Activated B cell treated with CpG ODN at 0.5 μM for 24 hours (primary cell): ENCODE results near the gene USP3. TPM values are rescaled to one million over a fixed set of nuclear protein-coding genes. Genes with fewer than 3 reads are reported as not detected.

Experiments
- ATAC-seq: fragments of 200-7000 bp; cut with Tn5 transposase; one replicate; pipeline ENCODE4 v1.10.0; 2021; ENCODE audit warnings: low read depth, mild to moderate bottlenecking, moderate library complexity
- CTCF ChIA-PET: fragments of 350-600 bp; sonication (Branson Sonifier 250); formaldehyde crosslinking; loops from one replicate; lab custom pipeline; 2021; ENCODE audit warnings: antibody characterized with exemption; lab: Charles Lee
- POLR2A ChIA-PET: fragments of 350-600 bp; sonication (Branson Sonifier 250); formaldehyde crosslinking; loops from one replicate; lab custom pipeline; 2021; ENCODE audit warnings: antibody characterized with exemption; lab: Charles Lee
- DNase-seq: peaks from one replicate; pipeline ENCODE4 v3.0.0; 2022
- H3K27ac Mint-ChIP-seq: one replicate; pipeline ENCODE4 v1.8.0; 2020; ENCODE audit warnings: mixed read lengths
- H3K27me3 Mint-ChIP-seq: one replicate; pipeline ENCODE4 v1.8.0; 2021; ENCODE audit warnings: mixed read lengths
- H3K36me3 Mint-ChIP-seq: one replicate; pipeline ENCODE4 v1.8.0; 2021; ENCODE audit warnings: low read depth, mixed read lengths
- H3K4me1 Mint-ChIP-seq: one replicate; pipeline ENCODE4 v1.8.0; 2021; ENCODE audit warnings: mixed read lengths
- H3K4me3 Mint-ChIP-seq: one replicate; pipeline ENCODE4 v1.8.0; 2020; ENCODE audit warnings: mild to moderate bottlenecking, mixed read lengths
- H3K9me3 Mint-ChIP-seq: one replicate; pipeline ENCODE4 v1.8.0; 2020; ENCODE audit warnings: mixed read lengths
- intact Hi-C: fragments of 100-400 bp; cut with micrococcal nuclease; formaldehyde crosslinking; loops from one replicate; pipeline ENCODE4 v1.15.1; 2024
- total RNA-seq: library from RNA; stranded (reverse); gene quantifications from 2 replicates; pipeline ENCODE4 v1.2.3, GENCODE V29; 2022
- TF ChIP-seq, protein P1 (sequence below): fragments of 200-600 bp; IDR thresholded peaks from one replicate; pipeline ENCODE4 v1.8.0; 2022; ENCODE audit warnings: antibody characterized with exemption, mild to moderate bottlenecking

Gene USP3
- total RNA-seq, 1 donor from 2014 or later, result 110 TPM

DNA sequence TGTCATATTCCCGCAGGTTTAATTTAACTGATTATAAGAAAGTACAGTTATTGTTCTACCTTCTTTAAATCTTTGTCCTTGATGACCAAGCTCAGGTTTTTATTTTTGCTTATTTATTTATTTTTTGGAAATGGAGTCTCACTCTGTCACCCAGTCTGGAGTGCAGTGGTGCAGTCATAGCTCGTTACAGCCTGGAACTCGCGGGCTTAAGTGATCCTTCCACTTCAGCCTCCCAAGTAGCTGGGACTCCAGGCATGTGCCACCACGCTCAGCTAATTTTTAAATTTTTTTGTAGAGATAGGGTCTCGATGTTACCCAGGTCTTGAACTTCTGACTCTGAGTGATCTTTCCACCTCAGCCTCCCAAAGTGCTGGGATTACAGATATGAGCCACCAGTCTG lies 8.9 kb downstream of the USP3 start:
- TF ChIP-seq, protein P1, sequence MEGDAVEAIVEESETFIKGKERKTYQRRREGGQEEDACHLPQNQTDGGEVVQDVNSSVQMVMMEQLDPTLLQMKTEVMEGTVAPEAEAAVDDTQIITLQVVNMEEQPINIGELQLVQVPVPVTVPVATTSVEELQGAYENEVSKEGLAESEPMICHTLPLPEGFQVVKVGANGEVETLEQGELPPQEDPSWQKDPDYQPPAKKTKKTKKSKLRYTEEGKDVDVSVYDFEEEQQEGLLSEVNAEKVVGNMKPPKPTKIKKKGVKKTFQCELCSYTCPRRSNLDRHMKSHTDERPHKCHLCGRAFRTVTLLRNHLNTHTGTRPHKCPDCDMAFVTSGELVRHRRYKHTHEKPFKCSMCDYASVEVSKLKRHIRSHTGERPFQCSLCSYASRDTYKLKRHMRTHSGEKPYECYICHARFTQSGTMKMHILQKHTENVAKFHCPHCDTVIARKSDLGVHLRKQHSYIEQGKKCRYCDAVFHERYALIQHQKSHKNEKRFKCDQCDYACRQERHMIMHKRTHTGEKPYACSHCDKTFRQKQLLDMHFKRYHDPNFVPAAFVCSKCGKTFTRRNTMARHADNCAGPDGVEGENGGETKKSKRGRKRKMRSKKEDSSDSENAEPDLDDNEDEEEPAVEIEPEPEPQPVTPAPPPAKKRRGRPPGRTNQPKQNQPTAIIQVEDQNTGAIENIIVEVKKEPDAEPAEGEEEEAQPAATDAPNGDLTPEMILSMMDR, result no peak
- Mint-ChIP-seq H3K4me1 (peaks cover 92% of the 10 kb centered on the region), H3K4me3 (no peak overlapping the region), H3K27me3 (no peaks in the 10 kb centered on the region), H3K9me3 (no peaks in the 10 kb centered on the region), H3K27ac (peak overlapping the region; percentile 12), H3K36me3 (no peaks in the 10 kb centered on the region)
- ChIA-PET CTCF (interaction anchor here (1.0 to 1.8 kb wide), 5 partner anchors 9 to 554 kb away, joined by 3 to 5 read pairs (median 3); partner anchors contain the start of gene USP3), POLR2A (interaction anchor here (0.7 to 1.6 kb wide), 6 partner anchors 8 to 517 kb away, joined by 3 to 6 read pairs (median 3); partner anchors contain the start of gene USP3)
- ATAC-seq (no peak), DNase-seq (no peak)
- intact Hi-C loops, result no loop called here

DNA sequence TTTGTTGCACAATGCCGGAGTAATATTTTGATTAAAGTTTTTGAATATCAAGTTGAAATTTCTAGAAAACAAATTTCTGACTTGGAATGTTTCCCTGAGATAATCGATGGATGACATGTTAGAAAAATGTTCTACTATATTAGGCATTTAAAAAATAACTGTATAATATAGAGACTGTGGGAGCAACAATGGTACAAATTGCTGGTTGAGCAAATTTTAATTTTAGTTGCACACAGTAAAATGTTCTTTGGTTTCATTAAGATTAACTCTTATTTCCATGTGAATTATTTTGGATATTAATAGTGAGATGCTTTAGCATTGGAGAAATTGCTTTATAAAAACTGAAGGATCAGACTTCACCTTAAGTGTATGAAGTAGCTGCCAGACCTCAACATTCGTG lies 9.3 kb downstream of the USP3 start:
- TF ChIP-seq, protein P1, result no peak
- ATAC-seq (no peak), DNase-seq (no peak)
- ChIA-PET POLR2A (interaction anchor here (0.6 to 1.6 kb wide), 4 partner anchors 8 to 86 kb away, joined by 3 to 6 read pairs (median 3); partner anchors contain the start of gene USP3), CTCF (interaction anchor here (1.0 to 1.8 kb wide), 3 partner anchors 9 to 554 kb away, joined by 3 to 4 read pairs (median 3); partner anchors contain the start of gene USP3)
- Mint-ChIP-seq H3K27me3 (no peaks in the 10 kb centered on the region), H3K4me1 (peaks cover 92% of the 10 kb centered on the region), H3K27ac (no peak overlapping the region), H3K4me3 (no peak overlapping the region), H3K36me3 (no peaks in the 10 kb centered on the region), H3K9me3 (no peaks in the 10 kb centered on the region)
- intact Hi-C loops, result no loop called here

DNA sequence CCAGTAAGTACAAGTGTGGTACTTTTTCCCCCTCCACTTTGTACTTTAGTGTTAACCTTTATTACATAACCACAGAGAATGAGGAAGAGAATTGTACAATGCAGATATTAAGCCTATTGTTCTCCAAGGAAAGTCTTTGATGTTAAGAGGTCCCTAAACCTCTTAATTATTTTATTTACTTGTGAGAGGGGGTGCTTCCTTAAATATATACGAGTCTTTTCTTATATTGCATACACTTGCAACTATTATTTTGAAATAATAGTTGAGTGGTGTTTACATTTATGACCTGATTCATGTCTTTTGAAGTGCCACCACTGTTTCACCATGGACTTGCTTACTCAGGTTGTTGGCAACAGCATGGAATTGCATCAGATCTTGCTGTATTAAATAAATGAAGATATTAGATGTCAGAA lies 10.1 kb downstream of the USP3 start:
- H3K36me3 Mint-ChIP-seq, result peaks cover 1% of the 10 kb centered on the region
- peak overlapping the region; percentile 66 for H3K27ac Mint-ChIP-seq
- H3K4me1 Mint-ChIP-seq, result peaks cover 92% of the 10 kb centered on the region
- DNase-seq (no peak), ATAC-seq (no peak)
- H3K4me3 Mint-ChIP-seq, result no peak overlapping the region
- H3K27me3 Mint-ChIP-seq, result no peaks in the 10 kb centered on the region
- no peaks in the 10 kb centered on the region for H3K9me3 Mint-ChIP-seq
- TF ChIP-seq, protein P1, result no peak
- intact Hi-C loops, result no loop called here
- CTCF ChIA-PET, result no interaction called here
- POLR2A ChIA-PET, result interaction anchor here (1.2 kb wide), 1 partner anchor 9 kb away, joined by 7 read pairs; no protein-coding TSS in a partner anchor

DNA sequence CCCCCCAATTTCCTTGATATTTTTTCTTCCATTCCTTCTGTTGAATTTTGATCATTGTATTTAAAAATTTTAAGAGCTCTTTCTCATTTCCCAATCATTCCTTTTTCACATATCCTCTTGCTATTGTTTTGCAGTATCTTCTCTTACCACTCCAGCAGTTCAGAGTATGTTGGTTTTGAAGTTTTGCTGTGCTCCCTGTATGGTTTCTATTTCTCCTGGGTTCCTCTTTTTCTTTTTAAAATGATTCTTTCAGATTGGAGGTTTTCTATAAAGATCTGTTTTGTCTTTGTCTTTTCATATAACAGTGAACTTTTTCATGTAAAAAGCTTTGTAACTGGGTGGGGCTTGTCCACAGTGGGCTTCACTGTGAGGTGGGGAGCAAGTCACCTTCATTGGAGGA lies 12.8 kb downstream of the USP3 start:
- Mint-ChIP-seq H3K4me3 (peak overlapping the region; percentile 39), H3K27me3 (no peaks in the 10 kb centered on the region), H3K9me3 (no peaks in the 10 kb centered on the region), H3K27ac (peak overlapping the region; percentile 64), H3K36me3 (peaks cover 7% of the 10 kb centered on the region), H3K4me1 (peaks cover 92% of the 10 kb centered on the region)
- intact Hi-C loops, result loop anchor here (5.0 kb wide), 1 partner anchor 35 kb away; no protein-coding TSS in a partner anchor
- TF ChIP-seq, protein P1, result no peak
- POLR2A ChIA-PET, result interaction anchor here (0.7 to 2.6 kb wide), 5 partner anchors 13 to 79 kb away, joined by 3 to 20 read pairs (median 4); partner anchors contain the start of genes FBXL22 and USP3
- peak; percentile 60 for ATAC-seq
- CTCF ChIA-PET, result interaction anchor here (1.4 to 3.3 kb wide), 3 partner anchors 14 to 50 kb away, joined by 3 to 10 read pairs (median 5); no protein-coding TSS in a partner anchor
- DNase-seq, result no peak

DNA sequence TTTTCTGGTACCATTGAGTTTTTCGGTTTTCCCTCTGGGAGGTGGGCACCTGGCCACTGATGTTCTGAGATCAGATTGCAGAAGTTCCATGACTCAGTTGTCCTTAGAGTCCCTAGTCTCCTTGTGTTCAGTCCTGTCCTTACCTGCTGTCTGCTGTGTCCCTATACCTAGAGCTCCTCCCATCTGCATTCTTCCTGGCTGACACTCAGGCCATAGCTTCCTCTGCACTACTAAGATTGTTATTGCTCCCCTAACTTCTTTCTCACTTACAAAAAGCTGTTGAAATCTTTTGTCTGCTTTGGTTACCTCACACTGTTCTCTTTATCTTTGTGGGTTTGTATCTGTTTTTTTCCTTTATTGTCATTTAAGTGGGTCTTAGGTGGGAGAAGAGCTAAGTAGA lies 13.2 kb downstream of the USP3 start:
- intact Hi-C loops, result loop anchor here (5.0 kb wide), 1 partner anchor 35 kb away; no protein-coding TSS in a partner anchor
- ChIA-PET CTCF (interaction anchor here (1.4 to 3.3 kb wide), 3 partner anchors 14 to 51 kb away, joined by 3 to 10 read pairs (median 5); no protein-coding TSS in a partner anchor), POLR2A (interaction anchor here (0.7 to 2.6 kb wide), 5 partner anchors 13 to 79 kb away, joined by 3 to 20 read pairs (median 4); partner anchors contain the start of genes FBXL22 and USP3)
- Mint-ChIP-seq H3K27ac (peak overlapping the region; percentile 64), H3K4me1 (peaks cover 92% of the 10 kb centered on the region), H3K36me3 (peaks cover 7% of the 10 kb centered on the region), H3K9me3 (no peaks in the 10 kb centered on the region), H3K27me3 (no peaks in the 10 kb centered on the region), H3K4me3 (peak overlapping the region; percentile 39)
- ATAC-seq (peak; percentile 37), DNase-seq (no peak)
- TF ChIP-seq, protein P1, result no peak
